Pancreas (tissue), 10 donors: ENCODE measurements around the gene TBC1D14. TPM values are rescaled to one million over a fixed set of nuclear protein-coding genes. Genes with fewer than 3 reads are reported as not detected.

Experiments
- ATAC-seq, 4 donors: fragments of 200-7000 bp; cut with Tn5 transposase; one replicate each; pipeline versions ENCODE4 v1.8.0 to v1.9.1; 2020; ENCODE audit warnings: mild to moderate bottlenecking in 4 of 4, moderate library complexity in 4 of 4
- DNase-seq, 6 donors: peaks; one replicate each; pipeline ENCODE4 v3.0.0-alpha.2; 2020
- FAIRE-seq: peaks from 2 replicates; lab custom pipeline; 2012; peaks lifted over from hg19 to GRCh38; lab: Jason Lieb, UNC
- H3K27ac ChIP-seq, 4 donors: fragments of 200-600 bp; sonication (generic); 1 replicate in 3 of 4; 2 replicates in 1 of 4; pipeline versions ENCODE4 v1.5.0 to v1.8.0; 2020
- H3K27me3 ChIP-seq, 4 donors: fragments of 200-600 bp; one replicate each; pipeline ENCODE4 v1.8.0; 2021
- H3K36me3 ChIP-seq, 3 donors: fragments of 200-600 bp; sonication (generic) in 1 of 3; one replicate each; pipeline versions ENCODE4 v1.5.0 to v1.8.0; 2020 to 2021
- H3K4me1 ChIP-seq, 3 donors: fragments of 200-600 bp; one replicate each; pipeline ENCODE4 v1.8.0; 2021
- H3K4me3 ChIP-seq, 4 donors: fragments of 200-600 bp; sonication (generic) in 2 of 4; one replicate each; pipeline versions ENCODE4 v1.5.0 to v1.8.0; 2020 to 2021
- H3K9me3 ChIP-seq, 4 donors: fragments of 200-600 bp; one replicate each; pipeline ENCODE4 v1.8.0; 2021
- CTCF ChIP-seq, 4 donors: fragments of 200-600 bp; sonication (generic) in 3 of 4; IDR thresholded peaks; one replicate each; pipeline versions ENCODE4 v1.5.0 to v1.8.0; 2021; ENCODE audit warnings: antibody characterized with exemption in 4 of 4
- WGBS, 2 donors: extraction: QIAGEN DNeasy Blood & Tissue Kit; methylation state at CpG; one replicate each; pipeline ENCODE4 v1.1.7; 2013; 5-methylcytosine and 5-hydroxymethylcytosine counted together
- intact Hi-C, 3 donors: fragments of 100-400 bp; cut with DNase I; formaldehyde crosslinking; loops; one replicate each; pipeline versions ENCODE4 v1.11.1 to v1.14.2; 2022
- polyA plus RNA-seq, 2 donors: library from polyadenylated mRNA; stranded (reverse); fragments of 200-250 nt; gene quantifications; one replicate each; pipeline ENCODE4 v1.2.3, GENCODE V29; 2013
- total RNA-seq, 6 donors: library from RNA; stranded (reverse); fragmentation: NEBNext Ultra II Directional in 4 of 6; extraction: Animal tissue kit (Norgen Biotek cat#: 25700) in 4 of 6; gene quantifications; one replicate each; pipeline versions ENCODE4 v1.2.1 to v1.2.4, GENCODE V29; 2021 to 2023
- donor health status: healthy with polysubstance abuse.
- donor health status: DM: no; HTN: no; CAD: no; lungs with moderate emphysema.
- donor health status: DM: no; HTN: no; CAD: no.
- donor health status: control.
- donor health status: control.
- donor health status: Bipolar disorder and iron deficiency.
- donor health status: DM: yes; HTN: yes; CAD: no.
- donor health status: DM: no; HTN: no; CAD: no.
- donor health status: DM: no; HTN: no; CAD: no.
- donor health status: DM: yes; HTN: yes; CAD: no.

The TBC1D14 gene
- total and polyA plus RNA-seq, 8 donors: 8.9 to 23.9 (median 14.8) TPM

GRCh38 chr4:7063362-7063761 is 153.7 kb downstream of the TBC1D14 start:
- Histone ChIP-seq H3K9me3 (no peaks in the 10 kb centered on the region), H3K27me3 (no peaks in the 10 kb centered on the region), H3K4me1 (peaks cover 3 to 10% (median 8%) of the 10 kb centered on the region in 3 donors), H3K27ac (no peak overlapping the region), H3K4me3 (no peak overlapping the region), H3K36me3 (peaks cover 3 to 47% (median 7%) of the 10 kb centered on the region in 3 donors)
- intact Hi-C loops: no loop called here
- FAIRE-seq (no peak), ATAC-seq (no peak), DNase-seq (no peak)
- no peak for TF ChIP-seq CTCF (IDR thresholded peaks at IDR 0.05)
- WGBS, 2 donors: 67 to 71% methylated on average over 4 of the region's 4 CpGs

DNA sequence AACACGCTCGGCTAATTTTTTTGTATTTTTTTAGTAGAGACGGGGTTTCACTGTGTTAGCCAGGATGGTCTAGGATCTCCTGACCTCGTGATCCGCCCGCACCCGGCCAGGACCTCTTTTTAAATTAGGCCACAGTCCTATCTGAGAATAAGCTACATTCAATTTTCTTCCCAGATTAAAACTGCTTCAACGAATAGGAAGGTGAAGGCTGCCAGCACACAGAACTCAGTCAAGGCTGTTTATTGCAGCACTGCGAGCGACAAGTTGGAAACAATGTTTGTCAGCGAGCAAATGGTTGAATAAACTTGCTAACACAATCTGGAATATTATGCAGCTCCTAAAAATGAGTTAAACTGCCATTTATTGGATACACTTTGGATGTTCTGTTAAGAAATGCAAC is 156.4 kb downstream of the TBC1D14 start:
- H3K27ac ChIP-seq: no peak overlapping the region
- H3K9me3 ChIP-seq: no peaks in the 10 kb centered on the region
- H3K27me3 ChIP-seq: no peaks in the 10 kb centered on the region
- H3K4me3 ChIP-seq: no peak overlapping the region
- ATAC-seq (no peak), FAIRE-seq (no peak), DNase-seq (no peak)
- no peak for TF ChIP-seq CTCF (IDR thresholded peaks at IDR 0.05)
- peaks cover 3 to 27% (median 7%) of the 10 kb centered on the region in 3 donors for H3K36me3 ChIP-seq
- intact Hi-C loops: no loop called here
- H3K4me1 ChIP-seq: peaks cover 8 to 15% (median 13%) of the 10 kb centered on the region in 3 donors
- 90 to 92% methylated on average over 11 of the region's 11 CpGs for WGBS, 2 donors

DNA sequence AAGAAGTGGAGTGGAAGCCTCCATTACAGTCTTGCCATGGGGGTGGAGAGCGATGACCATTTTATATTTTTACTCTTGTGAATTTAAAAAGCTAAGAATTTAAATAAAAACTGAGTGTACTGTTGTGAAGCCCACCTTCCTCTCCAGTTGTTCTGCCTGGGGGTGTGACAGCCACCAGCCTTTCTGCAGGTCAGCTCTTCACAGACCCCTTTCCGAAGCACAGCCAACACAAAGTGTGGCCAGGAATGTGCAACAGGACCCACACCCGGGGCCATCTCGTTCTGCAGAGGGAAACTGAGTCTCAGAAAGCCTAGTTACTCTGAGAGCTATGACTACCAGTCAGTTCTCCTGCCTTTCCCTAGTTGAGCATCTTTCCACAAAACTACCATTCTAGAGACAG is 156.9 kb downstream of the TBC1D14 start:
- Histone ChIP-seq H3K27ac (no peak overlapping the region), H3K4me3 (peak overlapping the region in 2 of 4 donors; percentile 96), H3K36me3 (peaks cover 3 to 22% (median 5%) of the 10 kb centered on the region in 3 donors), H3K4me1 (peaks cover 8 to 15% (median 13%) of the 10 kb centered on the region in 3 donors), H3K9me3 (no peaks in the 10 kb centered on the region), H3K27me3 (no peaks in the 10 kb centered on the region)
- DNase-seq (no peak), ATAC-seq (no peak), FAIRE-seq (no peak)
- TF ChIP-seq CTCF (IDR thresholded peaks at IDR 0.05): no peak
- intact Hi-C loops: no loop called here
- 77 to 82% methylated on average over 4 of the region's 4 CpGs for whole genome bisulfite sequencing, 2 donors

DNA sequence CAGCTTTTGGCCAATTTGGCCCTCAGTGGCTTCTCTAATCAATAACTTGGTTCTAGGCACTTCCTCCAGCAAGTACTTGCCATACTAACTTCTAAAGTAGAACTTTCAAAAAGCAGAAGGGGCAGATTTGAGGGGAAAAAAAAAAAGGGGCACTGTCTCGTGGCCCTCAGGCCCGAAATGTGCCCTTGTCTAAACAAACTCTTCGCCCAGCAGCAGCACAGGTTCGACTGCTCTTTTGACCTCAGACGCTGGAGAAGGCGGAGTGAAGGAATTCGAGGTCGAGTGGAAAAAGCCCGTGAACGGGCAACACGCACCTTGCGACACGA is 157.5 kb downstream of the TBC1D14 start:
- peak overlapping the region; percentile 87 to 96 (median 96) for H3K4me3 ChIP-seq

More for the DNA sequence above, 157.5 kb downstream of the TBC1D14 start:
- Histone ChIP-seq H3K27ac (peak overlapping the region; percentile 78 to 86 (median 82)), H3K4me1 (peaks cover 8 to 15% (median 13%) of the 10 kb centered on the region in 3 donors), H3K36me3 (peaks cover 0 to 16% (median 3%) of the 10 kb centered on the region in 3 donors), H3K9me3 (no peaks in the 10 kb centered on the region), H3K27me3 (no peaks in the 10 kb centered on the region)
- WGBS, 2 donors: 1% methylated on average over 13 of the region's 13 CpGs
- intact Hi-C loops: no loop called here
- no peak for ATAC-seq
- no peak for DNase-seq
- TF ChIP-seq CTCF (IDR thresholded peaks at IDR 0.05): no peak
- no peak for FAIRE-seq
